PC-3 (cell line): Measurements from ENCODE around the gene CCM2.

ENCODE experiments used
- CTCF ChIP-seq: fragments of 300-600 bp; sonication (generic); conservative IDR thresholded peaks from 2 replicates; pipeline ENCODE4 v1.5.1; 2017; ENCODE audit warnings: antibody characterized with exemption, low read depth, mild to moderate bottlenecking, low read length
- EZH2 ChIP-seq: fragments of 300-600 bp; sonication (generic); IDR thresholded peaks from one replicate; pipeline ENCODE4 v1.6.1; 2017; ENCODE audit warnings: antibody characterized with exemption, mild to moderate bottlenecking, low read length; ENCODE audit not compliant: unreplicated experiment

GRCh38 chr7:44981035-44981706 is 18.8 kb upstream of the CCM2 start:
- TF ChIP-seq CTCF (no peak), EZH2 (no peak)
